ENCODE measurements around the gene DCDC2B. TPM values are rescaled to one million over a fixed set of nuclear protein-coding genes. Genes with fewer than 3 reads are reported as not detected.

Gene DCDC2B
- total and polyA plus RNA-seq, 10 donors: 0.03 TPM; not detected in 9

DNA sequence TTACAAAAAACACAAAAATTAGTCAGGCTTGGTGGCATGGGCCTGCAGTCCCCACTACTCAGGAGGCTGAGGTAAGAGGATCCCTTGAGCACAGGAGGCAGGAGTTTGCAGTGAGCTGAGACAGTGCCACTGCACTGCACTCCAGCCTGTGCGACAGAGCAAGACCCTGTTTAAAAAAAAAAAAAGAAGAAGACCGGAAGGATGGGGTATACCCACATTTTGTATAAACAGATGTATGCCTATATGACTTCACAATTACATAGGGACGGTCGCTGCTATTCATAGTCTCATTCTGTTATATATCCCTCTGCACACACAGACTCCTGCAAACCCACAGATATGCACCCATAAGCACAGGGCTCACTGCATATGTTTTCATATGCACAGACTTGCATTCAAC lies 54.9 kb downstream of the DCDC2B start:
- intact Hi-C loops (cut with DNase I; ENCODE audit: low total_unique reads): no loop called here
- no peaks in the 10 kb centered on the region for H3K36me3 ChIP-seq
- WGBS, 5 donors: 52 to 73% (median 64%) methylated on average over 4 of the region's 4 CpGs
- no peaks in the 10 kb centered on the region for H3K27me3 ChIP-seq (replicated peaks in 1 of 7)
- no peak for DNase-seq
- H3K9me3 ChIP-seq: no peaks in the 10 kb centered on the region
- peak overlapping the region in 3 of 8 donors; percentile 30 to 73 (median 49) for H3K27ac ChIP-seq
- peaks cover 5 to 77% (median 41%) of the 10 kb centered on the region in 6 donors for H3K4me1 ChIP-seq
- no peak for TF ChIP-seq POLR2A (IDR thresholded peaks at IDR 0.05)
- TF ChIP-seq, protein P1, sequence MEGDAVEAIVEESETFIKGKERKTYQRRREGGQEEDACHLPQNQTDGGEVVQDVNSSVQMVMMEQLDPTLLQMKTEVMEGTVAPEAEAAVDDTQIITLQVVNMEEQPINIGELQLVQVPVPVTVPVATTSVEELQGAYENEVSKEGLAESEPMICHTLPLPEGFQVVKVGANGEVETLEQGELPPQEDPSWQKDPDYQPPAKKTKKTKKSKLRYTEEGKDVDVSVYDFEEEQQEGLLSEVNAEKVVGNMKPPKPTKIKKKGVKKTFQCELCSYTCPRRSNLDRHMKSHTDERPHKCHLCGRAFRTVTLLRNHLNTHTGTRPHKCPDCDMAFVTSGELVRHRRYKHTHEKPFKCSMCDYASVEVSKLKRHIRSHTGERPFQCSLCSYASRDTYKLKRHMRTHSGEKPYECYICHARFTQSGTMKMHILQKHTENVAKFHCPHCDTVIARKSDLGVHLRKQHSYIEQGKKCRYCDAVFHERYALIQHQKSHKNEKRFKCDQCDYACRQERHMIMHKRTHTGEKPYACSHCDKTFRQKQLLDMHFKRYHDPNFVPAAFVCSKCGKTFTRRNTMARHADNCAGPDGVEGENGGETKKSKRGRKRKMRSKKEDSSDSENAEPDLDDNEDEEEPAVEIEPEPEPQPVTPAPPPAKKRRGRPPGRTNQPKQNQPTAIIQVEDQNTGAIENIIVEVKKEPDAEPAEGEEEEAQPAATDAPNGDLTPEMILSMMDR (IDR thresholded peaks at IDR 0.05 in 8 of 11, conservative IDR thresholded peaks at IDR 0.05 in 3 of 11): no peak
- no peak for TF ChIP-seq POLR2AphosphoS5 (IDR thresholded peaks at IDR 0.05)
- H3K4me3 ChIP-seq: peak overlapping the region in 1 of 8 donors; percentile 12

Other genes starting within 250 kb of the DCDC2B start
- 100 to 1,000 TPM in 3 of 7 donors, 10 to 100 TPM in 4; 69.9 to 109 (median 97.9) TPM for gene KHDRBS1, start 195.2 kb upstream of the DCDC2B start, total RNA-seq
- gene KHDRBS1, start 195.2 kb upstream of the DCDC2B start, polyA plus RNA-seq: 10 to 100 TPM; 63.8 to 80.6 (median 74.5) TPM
- gene TMEM39B, start 136.2 kb upstream of the DCDC2B start, total RNA-seq: 10 to 100 TPM in 5 of 7 donors, 1 to 10 TPM in 2; 6.4 to 18.6 (median 16.0) TPM
- 10 to 100 TPM; 10.5 to 12.0 (median 11.9) TPM for gene TMEM39B, start 136.2 kb upstream of the DCDC2B start, polyA plus RNA-seq
- gene KPNA6, start 101.0 kb upstream of the DCDC2B start, total RNA-seq: 10 to 100 TPM; 37.0 to 57.1 (median 50.2) TPM
- gene KPNA6, start 101.0 kb upstream of the DCDC2B start, polyA plus RNA-seq: 1 to 10 TPM; 3.5 to 6.7 (median 4.0) TPM
- gene TXLNA, start 29.4 kb upstream of the DCDC2B start, total RNA-seq: 10 to 100 TPM; 39.2 to 49.3 (median 42.9) TPM
- 10 to 100 TPM in 1 of 3 donors, 1 to 10 TPM in 2; 8.7 to 24.8 (median 8.9) TPM for gene TXLNA, start 29.4 kb upstream of the DCDC2B start, polyA plus RNA-seq
- gene CCDC28B, start 8.5 kb upstream of the DCDC2B start, total RNA-seq: 1 to 10 TPM; 3.9 to 8.2 (median 5.1) TPM
- 10 to 100 TPM; 13.1 to 22.4 (median 13.5) TPM for gene CCDC28B, start 8.5 kb upstream of the DCDC2B start, polyA plus RNA-seq
- gene IQCC, start 3.4 kb upstream of the DCDC2B start, total RNA-seq: 1 to 10 TPM; 1.2 to 2.4 (median 1.5) TPM
- gene IQCC, start 3.4 kb upstream of the DCDC2B start, polyA plus RNA-seq: 1 to 10 TPM; 1.6 to 2.4 (median 2.1) TPM
- gene TMEM234, start 13.3 kb downstream of the DCDC2B start, total RNA-seq: 10 to 100 TPM; 18.4 to 30.2 (median 27.2) TPM
- gene TMEM234, start 13.3 kb downstream of the DCDC2B start, polyA plus RNA-seq: 10 to 100 TPM in 2 of 3 donors, 1 to 10 TPM in 1; 7.7 to 14.9 (median 11.1) TPM
- 100 to 1,000 TPM in 6 of 7 donors, 10 to 100 TPM in 1; 94.5 to 122 (median 104) TPM for gene EIF3I, start 13.3 kb downstream of the DCDC2B start, total RNA-seq
- 100 to 1,000 TPM; 144 to 182 (median 155) TPM for gene EIF3I, start 13.3 kb downstream of the DCDC2B start, polyA plus RNA-seq
- 1 to 10 TPM in 5 of 7 donors, under 1 TPM in 1, not detected in 1; 0.54 to 2.3 (median 1.3) TPM for gene FAM167B, start 38.1 kb downstream of the DCDC2B start, total RNA-seq
- 1 to 10 TPM; 2.3 to 2.7 (median 2.7) TPM for gene FAM167B, start 38.1 kb downstream of the DCDC2B start, polyA plus RNA-seq
- gene LCK, start 42.2 kb downstream of the DCDC2B start, total RNA-seq: 10 to 100 TPM; 43.0 to 84.5 (median 58.7) TPM
- 10 to 100 TPM; 37.9 to 47.8 (median 42.8) TPM for gene LCK, start 42.2 kb downstream of the DCDC2B start, polyA plus RNA-seq
- gene HDAC1, start 83.0 kb downstream of the DCDC2B start, total RNA-seq: 100 to 1,000 TPM in 4 of 7 donors, 10 to 100 TPM in 3; 83.0 to 116 (median 103) TPM
- gene HDAC1, start 83.0 kb downstream of the DCDC2B start, polyA plus RNA-seq: 100 to 1,000 TPM in 1 of 3 donors, 10 to 100 TPM in 2; 91.0 to 108 (median 92.6) TPM
- 10 to 100 TPM; 25.7 to 73.8 (median 60.0) TPM for gene MARCKSL1, start 127.1 kb downstream of the DCDC2B start, total RNA-seq
- 100 to 1,000 TPM in 1 of 3 donors, 10 to 100 TPM in 2; 73.5 to 120 (median 88.8) TPM for gene MARCKSL1, start 127.1 kb downstream of the DCDC2B start, polyA plus RNA-seq
- gene FAM229A, start 153.4 kb downstream of the DCDC2B start, total RNA-seq: 10 to 100 TPM; 10.5 to 23.5 (median 13.8) TPM
- gene FAM229A, start 153.4 kb downstream of the DCDC2B start, polyA plus RNA-seq: 10 to 100 TPM; 10.8 to 27.6 (median 26.5) TPM
- 1 to 10 TPM in 6 of 7 donors, under 1 TPM in 1; 0.60 to 6.6 (median 3.9) TPM for gene TSSK3, start 153.4 kb downstream of the DCDC2B start, total RNA-seq
- 1 to 10 TPM in 1 of 3 donors, under 1 TPM in 2; 0.15 to 2.9 (median 0.27) TPM for gene TSSK3, start 153.4 kb downstream of the DCDC2B start, polyA plus RNA-seq
- gene BSDC1, start 185.4 kb downstream of the DCDC2B start, total RNA-seq: 10 to 100 TPM; 65.3 to 95.8 (median 77.0) TPM
- gene BSDC1, start 185.4 kb downstream of the DCDC2B start, polyA plus RNA-seq: 10 to 100 TPM; 18.4 to 39.5 (median 20.1) TPM